NCI-H2081 treated with DMSO at 0.1 percent for 48 hours (cell line): ENCODE results near the gene ST6GALNAC2.
"Not testable (repeated sequence)": the region's sequence is repeated elsewhere in the genome, so short reads cannot be mapped to it uniquely, and the experiment has no call there.

Experiments
- DNase-seq: peaks from one replicate; lab custom pipeline; 2025; lab: John Stamatoyannopoulos, UW

Gene ST6GALNAC2

DNA sequence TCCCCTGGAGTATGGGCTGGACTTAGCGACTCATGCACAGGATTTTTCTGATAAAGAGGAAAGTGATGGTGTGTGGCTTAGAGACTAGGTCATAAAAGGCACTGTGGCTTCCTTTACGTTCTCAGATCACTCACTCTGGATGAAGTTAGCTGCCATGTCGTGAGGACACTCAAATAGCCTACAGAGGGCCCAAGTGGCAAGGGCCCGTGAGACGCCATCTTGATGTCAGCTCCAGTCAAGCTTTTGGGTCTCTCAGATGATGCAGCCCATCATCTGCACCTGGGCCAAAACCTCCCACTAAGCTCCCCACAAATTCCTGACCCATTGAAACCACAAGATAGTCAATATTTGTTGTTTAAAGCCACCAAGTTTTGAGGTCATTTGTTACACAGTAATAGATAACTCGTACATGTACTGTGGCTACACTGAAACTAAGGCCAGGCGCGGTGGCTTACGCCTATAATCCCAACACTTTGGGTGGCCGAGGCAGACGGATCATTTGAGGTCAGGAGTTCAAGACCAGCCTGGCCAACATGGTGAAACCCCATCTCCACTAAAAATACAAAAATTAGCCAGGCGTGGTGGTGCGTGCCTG, 14.7 kb downstream of the ST6GALNAC2 start:
- no peak for DNase-seq

DNA sequence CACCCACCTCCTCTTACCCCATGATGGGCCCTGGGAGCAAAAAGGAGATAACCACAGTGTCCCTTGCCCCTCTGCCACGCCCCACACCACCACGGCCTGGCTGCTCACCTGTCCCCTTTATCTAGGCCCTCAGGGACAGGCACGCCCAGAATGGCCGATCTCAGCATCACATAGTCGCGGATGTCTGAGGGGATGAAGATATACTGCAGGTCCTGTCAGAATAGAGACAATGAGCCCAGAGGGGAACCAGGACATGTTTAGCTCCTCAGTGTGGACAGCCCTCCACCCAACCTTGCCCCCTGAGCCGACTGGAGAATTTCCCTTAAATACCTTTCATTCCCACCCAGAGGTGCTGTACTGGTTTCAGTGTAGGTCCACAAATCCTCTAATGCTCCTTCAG, 15.2 kb downstream of the ST6GALNAC2 start:
- DNase-seq = no peak

GRCh38 chr17:76569607-76570279, 15.9 kb downstream of the ST6GALNAC2 start:
- DNase-seq = no peak

- no peak for DNase-seq
Observed at GRCh38 chr17:76568811-76569221, 16.8 kb downstream of the ST6GALNAC2 start.

GRCh38 chr17:76567634-76568432, 17.8 kb downstream of the ST6GALNAC2 start:
- no peak for DNase-seq

DNA sequence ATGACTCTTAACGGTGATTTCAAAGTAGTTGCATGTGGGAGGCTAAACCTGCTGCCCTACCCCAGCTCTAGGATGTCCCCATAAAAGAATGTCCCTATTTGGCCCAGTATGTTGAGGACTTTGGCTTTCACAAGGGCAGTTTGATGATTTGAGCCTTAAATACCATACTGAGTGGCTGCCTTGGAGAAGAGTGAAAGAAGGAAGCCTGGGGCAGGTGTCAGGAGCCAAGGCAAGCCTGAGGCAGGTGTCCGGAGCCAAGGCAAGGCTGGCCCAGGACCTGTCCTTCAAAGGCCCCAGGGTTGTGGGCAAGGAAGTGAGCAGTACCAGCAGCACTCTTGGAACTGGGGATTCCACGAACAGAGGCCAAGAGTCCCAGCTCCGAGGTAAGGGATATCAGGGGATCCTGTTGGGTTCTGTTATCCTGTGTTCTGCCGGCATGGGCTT, 18.6 kb downstream of the ST6GALNAC2 start:
- no peak for DNase-seq

DNA sequence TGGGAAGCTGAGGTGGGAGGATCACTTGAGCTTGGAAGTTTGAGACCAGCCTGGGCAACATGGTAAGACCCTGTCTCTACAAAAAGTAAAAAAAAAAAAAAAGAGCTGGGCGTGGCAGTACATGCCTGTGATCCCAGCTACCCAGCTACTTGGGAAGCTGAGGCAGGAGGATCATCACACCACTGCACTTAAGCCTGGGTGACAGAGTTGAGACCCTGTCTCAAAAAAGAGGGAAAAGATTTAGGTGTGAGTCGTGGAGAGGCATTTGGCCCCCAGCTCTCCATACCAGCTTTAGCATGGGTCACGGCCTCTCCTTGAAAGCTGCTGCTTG, 19.1 kb downstream of the ST6GALNAC2 start:
- no peak for DNase-seq

GRCh38 chr17:76565728-76566612, 19.7 kb downstream of the ST6GALNAC2 start:
- no peak for DNase-seq

DNA sequence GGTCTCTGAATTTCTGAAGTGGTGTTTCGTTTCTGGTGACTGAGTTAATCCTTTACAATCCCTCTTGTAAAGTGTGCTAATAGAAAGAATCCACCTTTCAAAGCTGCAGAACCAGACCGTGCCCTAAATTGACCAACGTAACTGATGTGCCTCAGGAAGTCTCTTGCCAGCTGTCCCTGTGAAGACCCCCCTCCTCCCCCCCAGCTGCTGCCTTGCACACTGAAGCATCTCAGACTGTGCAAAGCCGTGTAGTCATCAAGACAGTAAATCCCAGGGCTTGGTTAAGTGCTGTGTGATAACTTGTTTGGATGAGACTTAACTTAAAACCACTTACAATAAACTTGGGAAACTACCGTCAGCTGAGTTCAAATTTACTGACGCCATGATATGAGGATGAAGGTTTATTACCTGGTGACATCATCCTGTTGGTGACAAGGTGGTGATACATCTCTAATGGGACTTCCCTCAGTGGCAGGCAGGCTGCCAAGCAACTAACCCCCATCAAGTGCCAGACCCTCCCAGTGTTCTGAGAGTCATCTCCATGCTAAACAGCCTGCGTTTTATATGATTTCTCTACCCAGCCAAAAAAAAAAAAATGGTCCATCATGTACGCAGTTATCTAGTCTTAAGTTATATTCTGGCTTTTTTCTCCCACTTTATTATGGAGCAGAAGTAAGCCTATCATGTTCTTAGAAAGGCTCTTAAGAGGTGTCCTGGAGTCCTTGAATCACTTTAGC, 20.5 kb downstream of the ST6GALNAC2 start:
- not testable (repeated sequence) for DNase-seq

- DNase-seq = not testable (repeated sequence)
Observed at GRCh38 chr17:76563359-76563758, 22.3 kb downstream of the ST6GALNAC2 start.

DNA sequence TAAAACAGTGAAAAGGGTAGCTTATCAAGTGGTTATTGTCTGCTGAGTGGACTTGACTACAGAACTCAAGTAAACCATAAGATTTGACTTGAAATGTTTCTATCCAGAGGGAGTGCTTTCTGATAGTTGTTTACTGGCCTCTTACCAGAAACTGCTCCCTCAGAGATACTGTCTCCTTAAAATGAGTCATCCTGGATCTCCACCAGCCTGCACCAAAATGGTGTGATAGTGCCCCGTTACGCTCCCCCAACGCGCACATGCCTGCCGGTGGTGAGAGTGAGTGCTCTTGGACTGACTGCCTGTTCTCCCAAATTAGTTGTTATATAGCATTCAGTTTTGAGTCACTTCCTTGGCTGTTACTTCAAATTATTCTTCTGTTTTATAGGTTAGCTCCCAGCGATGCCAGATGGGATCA, 22.9 kb downstream of the ST6GALNAC2 start:
- no peak for DNase-seq

- no peak for DNase-seq
Observed at GRCh38 chr17:76561799-76562268, 23.8 kb downstream of the ST6GALNAC2 start.

DNA sequence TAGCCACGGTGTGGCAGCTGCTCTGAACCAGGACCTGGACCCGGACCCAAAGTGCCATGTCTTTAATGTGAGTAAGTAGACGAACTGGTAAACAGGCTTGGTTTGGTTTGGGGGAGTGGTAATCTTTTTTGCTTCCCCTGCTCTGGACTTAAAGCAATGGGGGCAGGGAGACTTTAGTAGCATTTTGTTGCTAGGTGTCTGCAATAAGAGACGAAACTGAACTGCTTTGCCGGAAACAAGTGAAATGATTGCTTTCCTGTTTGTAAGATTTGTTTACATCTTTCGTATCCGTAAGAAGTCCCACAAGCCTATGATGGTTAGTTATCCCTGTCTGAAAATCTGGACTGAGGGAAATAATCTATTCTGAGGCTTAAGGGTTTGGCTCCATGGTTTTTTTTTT, 24.3 kb downstream of the ST6GALNAC2 start:
- DNase-seq = no peak

DNA sequence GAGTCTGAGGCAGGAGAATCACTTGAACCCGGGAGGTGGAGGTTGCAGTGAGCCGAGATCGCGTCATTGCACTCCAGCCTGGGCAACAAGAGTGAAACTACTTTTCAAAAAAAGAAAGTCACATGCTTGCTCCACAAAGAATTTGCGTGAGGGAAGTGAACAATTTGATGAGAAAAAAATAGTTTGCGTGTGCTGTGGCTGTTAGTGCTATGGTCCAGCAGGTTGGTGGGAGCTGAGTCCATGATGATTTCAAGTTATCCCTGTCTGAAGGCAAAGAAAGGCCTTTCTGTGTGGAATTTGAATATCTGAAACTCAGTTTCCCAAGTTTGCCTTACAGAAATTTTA, 24.8 kb downstream of the ST6GALNAC2 start:
- no peak for DNase-seq

DNA sequence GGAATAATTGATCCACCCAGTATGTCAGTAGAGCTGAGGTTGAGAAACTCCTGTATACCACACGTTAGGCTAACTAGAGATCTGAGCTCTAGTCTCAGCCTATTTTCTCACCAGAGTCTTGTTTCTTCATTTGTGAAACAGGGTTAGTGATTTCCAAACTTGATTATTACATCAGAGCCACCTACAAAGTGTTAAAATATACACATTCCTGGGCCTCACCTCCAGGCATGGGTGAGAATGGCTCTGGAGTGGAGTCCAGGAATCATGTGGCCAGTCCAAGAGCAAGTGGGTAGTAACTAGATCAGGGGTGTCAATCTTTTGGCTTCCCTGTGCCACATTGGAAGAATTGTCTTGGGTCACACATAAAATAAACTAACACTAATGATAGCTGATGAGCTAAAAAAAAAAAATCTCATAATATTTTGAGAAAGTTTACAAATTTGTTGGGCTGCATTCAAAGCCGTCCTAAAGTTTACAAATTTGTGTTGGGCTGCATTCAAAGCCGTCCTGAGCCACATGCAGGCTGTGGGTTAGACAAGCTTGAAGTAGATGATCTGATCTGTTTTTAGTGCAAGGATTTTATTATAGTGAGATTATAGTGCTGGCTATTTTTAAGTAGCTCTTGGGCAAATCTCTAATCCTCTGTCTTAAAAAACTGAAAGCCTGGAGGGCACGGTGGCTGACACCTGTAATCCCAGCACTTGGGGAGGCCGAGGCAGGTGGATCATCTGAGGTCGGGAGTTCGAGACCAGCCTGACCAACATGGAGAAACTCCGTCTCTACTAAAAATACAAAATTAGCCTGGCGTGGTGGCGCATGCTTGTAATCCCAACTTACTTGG, 25.4 kb downstream of the ST6GALNAC2 start:
- no peak for DNase-seq

DNA sequence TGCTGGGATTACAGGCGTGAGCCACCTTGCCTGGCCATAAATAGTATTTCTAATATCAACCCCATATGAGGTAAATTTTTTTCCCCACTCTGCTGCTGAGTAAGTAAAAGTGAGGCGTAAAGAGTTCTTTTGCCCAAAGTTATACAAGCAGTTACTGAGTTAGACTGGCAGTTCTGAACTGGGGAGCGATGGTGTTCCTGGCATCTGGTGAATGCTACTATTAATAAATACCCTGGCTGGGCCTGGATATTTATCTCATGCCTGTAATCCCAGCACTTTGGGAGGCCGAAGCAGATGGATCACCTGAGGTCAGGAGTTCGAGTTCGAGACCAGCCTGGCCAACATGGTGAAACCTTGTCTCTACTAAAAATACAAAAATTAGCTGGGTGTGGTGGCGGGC, 26.2 kb downstream of the ST6GALNAC2 start:
- DNase-seq = not testable (repeated sequence)

DNA sequence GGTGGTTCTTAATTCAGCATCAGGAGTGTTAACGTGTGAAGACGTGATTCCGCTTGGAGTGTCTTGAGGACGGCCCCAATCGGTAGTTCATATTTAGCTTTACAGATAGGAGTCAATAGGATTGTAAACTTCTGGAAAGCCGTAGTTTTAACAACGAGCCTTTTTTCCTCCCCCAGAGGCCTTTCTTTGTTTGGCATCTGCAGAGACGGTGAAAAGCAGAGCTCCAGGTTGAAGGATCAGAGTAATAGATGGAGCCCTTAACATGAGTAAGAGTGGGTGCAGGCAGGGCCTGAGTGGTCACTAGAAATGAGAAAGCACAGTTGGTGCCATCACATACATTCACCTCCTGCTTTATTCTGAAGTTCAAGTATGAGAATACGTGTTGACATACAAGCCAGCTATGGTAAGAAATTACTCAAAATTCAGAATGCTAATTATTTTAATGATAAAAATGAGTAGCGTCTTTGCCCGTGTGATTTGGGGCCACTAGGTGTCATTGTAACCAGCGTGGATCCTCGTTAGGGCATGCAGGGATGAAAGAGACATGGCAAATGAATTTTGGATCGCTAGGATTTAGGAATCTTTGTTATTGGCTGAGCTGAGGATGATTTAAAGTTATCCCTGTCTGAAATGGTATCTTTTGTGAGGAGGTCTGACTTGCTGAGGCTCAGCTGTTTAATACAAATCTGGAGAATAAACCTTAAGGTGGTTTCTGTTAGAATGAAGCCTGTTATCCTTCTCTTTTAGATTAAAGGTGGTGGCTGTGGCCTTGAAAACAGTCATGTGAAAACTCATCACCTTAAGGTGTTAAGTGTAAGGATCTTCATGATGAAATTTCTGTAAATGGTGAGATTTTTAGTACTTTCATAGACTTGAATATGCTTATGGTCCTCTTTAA, 27.2 kb downstream of the ST6GALNAC2 start:
- DNase-seq = no peak

- peak; percentile 96 for DNase-seq
Observed at GRCh38 chr17:76557368-76558197, 28.1 kb downstream of the ST6GALNAC2 start.
